Stomach (tissue), 4 donors: ENCODE results near the gene SYT11.

Source experiments
- POLR2A ChIP-seq, 4 donors: fragments of 450-650 bp; IDR thresholded peaks; one replicate each; pipeline ENCODE4 v1.6.1; 2016; ENCODE audit warnings: antibody characterized with exemption in 4 of 4, control low read depth in 2 of 4, mild to moderate bottlenecking in 1 of 4, moderate library complexity in 1 of 4
- POLR2AphosphoS5 ChIP-seq, 3 donors: sonication (generic); formaldehyde crosslinking; IDR thresholded peaks; one replicate each; pipeline ENCODE4 v1.6.1; 2016; ENCODE audit warnings: antibody characterized with exemption in 3 of 3
- TF ChIP-seq, protein P1 (sequence below), 7 experiments: fragments of 450-650 bp in 4 of 7; fragments of 200-600 bp in 3 of 7; sonication (generic) in 3 of 7; IDR thresholded peaks; one replicate each; pipeline ENCODE4 v1.5.1; 2016 to 2019; ENCODE audit warnings: antibody characterized with exemption in 7 of 7, control low read depth in 2 of 7, mild to moderate bottlenecking in 1 of 7

DNA sequence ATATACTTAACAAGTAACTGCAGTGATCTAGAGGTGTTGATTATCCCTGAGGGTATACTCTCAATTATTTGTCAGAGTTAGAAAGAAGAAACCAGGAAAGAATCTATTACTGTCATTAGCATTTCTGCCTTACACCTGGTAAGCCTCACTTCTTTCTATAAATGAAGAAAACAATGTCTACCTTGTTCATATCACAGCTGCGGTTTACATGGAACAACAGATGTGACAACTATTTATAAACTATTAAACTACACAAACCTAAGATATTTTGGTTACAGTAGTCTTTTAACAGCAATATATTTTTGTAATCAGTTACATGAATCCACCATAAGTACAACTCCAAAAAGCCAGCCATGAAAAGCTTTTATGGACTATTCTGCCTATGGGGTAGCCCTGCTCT, 43.0 kb upstream of the SYT11 start:
- TF ChIP-seq, protein P1, sequence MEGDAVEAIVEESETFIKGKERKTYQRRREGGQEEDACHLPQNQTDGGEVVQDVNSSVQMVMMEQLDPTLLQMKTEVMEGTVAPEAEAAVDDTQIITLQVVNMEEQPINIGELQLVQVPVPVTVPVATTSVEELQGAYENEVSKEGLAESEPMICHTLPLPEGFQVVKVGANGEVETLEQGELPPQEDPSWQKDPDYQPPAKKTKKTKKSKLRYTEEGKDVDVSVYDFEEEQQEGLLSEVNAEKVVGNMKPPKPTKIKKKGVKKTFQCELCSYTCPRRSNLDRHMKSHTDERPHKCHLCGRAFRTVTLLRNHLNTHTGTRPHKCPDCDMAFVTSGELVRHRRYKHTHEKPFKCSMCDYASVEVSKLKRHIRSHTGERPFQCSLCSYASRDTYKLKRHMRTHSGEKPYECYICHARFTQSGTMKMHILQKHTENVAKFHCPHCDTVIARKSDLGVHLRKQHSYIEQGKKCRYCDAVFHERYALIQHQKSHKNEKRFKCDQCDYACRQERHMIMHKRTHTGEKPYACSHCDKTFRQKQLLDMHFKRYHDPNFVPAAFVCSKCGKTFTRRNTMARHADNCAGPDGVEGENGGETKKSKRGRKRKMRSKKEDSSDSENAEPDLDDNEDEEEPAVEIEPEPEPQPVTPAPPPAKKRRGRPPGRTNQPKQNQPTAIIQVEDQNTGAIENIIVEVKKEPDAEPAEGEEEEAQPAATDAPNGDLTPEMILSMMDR (IDR thresholded peaks at IDR 0.05), result no peak
- TF ChIP-seq POLR2AphosphoS5 (IDR thresholded peaks at IDR 0.05), result no peak
- TF ChIP-seq POLR2A (IDR thresholded peaks at IDR 0.05), result no peak
